ENCODE results near the gene SH3BP5.

The SH3BP5 gene

GRCh38 chr3:15297608-15298350 is 34.6 kb downstream of the SH3BP5 start:
- DNase-seq (ENCODE audit: low read depth) = peak; percentile 81

GRCh38 chr3:15295506-15295905 is 36.9 kb downstream of the SH3BP5 start:
- peak; percentile 73 for DNase-seq (ENCODE audit: low read depth)

DNA sequence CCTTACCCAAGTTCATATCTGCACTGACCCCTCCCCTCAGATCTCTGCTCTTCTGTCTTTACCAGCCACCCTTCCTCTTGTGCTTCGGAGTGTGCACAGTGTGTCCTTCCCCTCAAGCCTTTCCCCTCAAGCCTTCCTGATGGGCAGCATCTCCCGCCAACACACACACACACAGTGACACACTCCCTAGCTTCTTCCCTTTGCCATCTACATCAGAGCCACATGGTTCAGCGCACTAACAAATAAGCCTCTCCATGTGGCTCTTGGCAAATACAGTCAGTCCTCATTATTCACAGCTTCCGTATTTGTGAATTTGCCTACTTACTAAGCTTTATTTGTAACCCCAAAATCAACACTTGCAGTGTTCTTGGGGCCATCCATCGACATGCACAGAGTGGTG is 37.5 kb downstream of the SH3BP5 start:
- no peak for DNase-seq (ENCODE audit: low read depth)

GRCh38 chr3:15292765-15293522 is 39.4 kb downstream of the SH3BP5 start:
- DNase-seq (ENCODE audit: low read depth) = peak; percentile 56

GRCh38 chr3:15291589-15292541 is 40.5 kb downstream of the SH3BP5 start:
- peak; percentile 45 for DNase-seq (ENCODE audit: low read depth)

DNA sequence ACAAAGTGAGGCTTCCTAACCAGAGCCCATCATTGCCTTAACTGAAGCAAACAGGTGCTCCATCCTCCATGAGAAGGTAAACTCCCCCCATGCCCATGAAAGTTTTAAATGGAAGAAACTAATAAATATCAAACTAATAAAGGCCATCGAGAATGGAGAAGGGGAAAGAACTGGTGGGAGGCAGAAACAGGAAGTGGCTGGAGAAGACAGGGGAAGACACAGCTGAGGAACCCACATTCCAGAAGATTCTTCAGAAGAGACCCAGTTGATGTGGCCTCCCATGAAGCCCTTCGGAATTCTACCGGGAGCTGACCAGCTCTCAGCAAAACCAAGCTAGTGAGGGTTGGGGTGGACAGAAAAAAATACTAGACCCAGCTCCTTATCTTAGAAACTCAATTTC is 41.6 kb downstream of the SH3BP5 start:
- DNase-seq (ENCODE audit: low read depth) = no peak

- no peak for DNase-seq (ENCODE audit: low read depth)
Measured at GRCh38 chr3:15289661-15290060, 42.7 kb downstream of the SH3BP5 start.

- DNase-seq (ENCODE audit: low read depth) = no peak
Measured at GRCh38 chr3:15288331-15289035, 43.9 kb downstream of the SH3BP5 start.

DNA sequence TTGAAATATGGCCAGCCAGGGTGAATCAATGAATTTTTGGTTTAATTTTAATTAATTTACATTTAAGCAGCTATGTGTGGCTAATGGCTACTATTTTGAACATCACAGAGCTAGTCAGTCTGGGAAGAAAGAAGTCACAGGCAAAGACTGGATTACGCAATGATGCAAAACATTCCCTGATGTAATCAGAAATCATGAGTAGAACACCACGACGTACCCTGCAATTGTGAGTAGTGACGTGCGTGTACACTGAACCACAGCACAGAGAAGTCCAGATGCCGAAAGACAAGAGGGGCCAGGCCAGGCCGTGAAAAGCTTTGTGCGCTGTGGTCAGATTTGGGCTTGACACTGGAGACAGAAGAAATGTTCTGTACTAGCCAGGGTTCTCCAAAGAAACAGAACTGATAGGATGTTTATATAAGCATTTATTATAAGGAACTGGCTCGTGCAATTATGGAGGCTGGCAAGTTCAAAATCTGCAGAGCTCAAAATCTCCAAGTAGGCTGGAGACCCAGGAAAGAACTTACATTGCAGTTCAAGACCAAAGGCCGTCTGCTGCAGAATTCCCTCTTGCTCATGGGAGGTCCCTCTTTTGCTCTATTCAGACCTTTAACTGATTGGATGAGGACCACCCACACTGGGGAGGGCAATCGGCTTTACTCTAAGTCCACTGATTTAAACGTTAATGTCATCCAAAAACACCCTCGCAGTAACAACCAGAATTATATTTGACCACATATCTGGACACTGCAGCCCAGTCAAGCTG is 44.6 kb downstream of the SH3BP5 start:
- DNase-seq (ENCODE audit: low read depth) = peak; percentile 98

- no peak for DNase-seq (ENCODE audit: low read depth)
Measured at GRCh38 chr3:15286022-15286421, 46.4 kb downstream of the SH3BP5 start.

- DNase-seq (ENCODE audit: low read depth) = no peak
Measured at GRCh38 chr3:15284121-15284889, 48.1 kb downstream of the SH3BP5 start.

- DNase-seq (ENCODE audit: low read depth) = no peak
Measured at GRCh38 chr3:15283702-15284101, 48.7 kb downstream of the SH3BP5 start.

DNA sequence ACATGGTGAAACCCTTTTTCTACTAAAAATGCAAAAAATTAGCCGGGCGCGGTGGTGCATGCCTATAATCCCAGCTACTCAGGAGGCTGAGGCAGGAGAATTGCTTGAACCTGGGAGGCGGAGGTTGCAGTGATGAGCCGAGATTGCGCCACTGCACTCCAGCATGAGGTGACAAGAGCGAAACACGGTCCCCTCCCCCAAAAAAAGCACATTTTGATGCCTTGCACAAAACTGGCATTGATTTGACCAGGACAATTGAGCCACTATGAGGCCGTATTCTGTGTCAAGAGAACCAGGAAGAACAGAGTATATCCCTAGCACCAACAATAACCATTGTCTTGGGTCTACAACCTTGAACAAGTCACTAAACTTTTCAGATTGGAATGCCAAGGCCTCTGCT is 50.6 kb downstream of the SH3BP5 start:
- DNase-seq (ENCODE audit: low read depth) = no peak

DNA sequence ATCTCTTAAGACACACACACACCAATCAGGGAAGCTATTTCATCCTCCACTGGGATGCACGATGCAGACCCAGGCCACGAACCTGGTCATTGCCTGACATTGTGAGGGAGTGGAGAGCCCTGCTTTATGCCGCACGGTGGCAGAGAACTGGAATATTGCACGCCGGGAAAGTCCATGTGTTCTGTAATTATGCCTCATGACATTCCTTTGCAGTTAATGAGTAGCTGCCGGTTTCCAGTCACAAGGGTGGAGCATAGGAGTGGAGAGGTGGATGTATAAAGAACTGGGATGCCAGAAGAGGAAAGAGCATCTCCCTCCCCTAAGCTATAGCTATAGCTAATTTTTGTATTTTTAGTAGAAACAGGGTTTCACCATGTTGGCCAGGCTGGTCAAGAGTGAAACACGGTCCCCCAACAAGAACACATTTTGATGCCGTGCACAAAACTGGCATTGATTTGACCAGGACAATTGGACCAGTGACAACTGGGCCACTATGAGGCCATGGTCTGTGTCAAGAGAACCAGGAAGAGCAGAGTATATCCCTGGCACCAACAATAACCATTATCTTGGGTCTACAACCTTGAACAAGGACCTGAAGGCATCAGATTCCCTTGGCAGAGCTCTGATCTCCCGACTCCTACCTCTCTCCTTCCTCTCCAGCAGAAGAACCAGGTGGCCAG is 51.4 kb downstream of the SH3BP5 start:
- no peak for DNase-seq (ENCODE audit: low read depth)

DNA sequence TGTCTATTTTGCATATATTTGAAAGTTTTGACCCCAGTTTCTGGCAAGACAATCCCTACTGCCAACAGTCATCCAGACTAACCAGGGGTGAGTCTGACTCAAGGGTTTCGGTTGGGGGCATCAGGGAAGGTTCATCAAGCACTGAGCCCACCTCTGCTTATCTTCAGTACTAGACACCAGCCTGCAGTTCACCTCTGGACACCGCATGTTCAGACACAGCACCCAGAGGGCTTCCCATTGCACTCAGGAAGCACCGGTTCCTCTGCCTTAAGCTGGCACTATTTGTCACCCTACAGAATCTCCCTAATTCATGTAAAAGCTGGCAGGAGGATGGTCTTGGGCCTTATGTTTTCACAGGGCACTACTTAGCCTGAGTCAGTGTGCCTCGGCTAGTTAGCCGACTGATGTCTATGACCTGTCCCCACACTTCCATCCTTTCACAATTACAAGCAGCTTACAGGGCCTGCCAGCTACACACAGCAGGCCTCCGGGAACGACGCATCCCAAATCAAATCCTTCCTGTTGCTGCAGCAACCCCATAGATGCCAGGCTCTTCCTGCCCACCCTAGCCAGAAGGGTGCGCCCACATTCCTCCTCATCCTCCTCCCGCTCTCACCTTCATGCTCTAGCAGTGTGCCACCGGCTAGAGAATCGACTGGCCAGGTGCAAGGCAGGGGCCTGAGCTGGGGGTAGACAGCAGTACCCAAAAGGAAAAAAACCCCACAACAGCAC is 52.5 kb downstream of the SH3BP5 start:
- no peak for DNase-seq (ENCODE audit: low read depth)

DNA sequence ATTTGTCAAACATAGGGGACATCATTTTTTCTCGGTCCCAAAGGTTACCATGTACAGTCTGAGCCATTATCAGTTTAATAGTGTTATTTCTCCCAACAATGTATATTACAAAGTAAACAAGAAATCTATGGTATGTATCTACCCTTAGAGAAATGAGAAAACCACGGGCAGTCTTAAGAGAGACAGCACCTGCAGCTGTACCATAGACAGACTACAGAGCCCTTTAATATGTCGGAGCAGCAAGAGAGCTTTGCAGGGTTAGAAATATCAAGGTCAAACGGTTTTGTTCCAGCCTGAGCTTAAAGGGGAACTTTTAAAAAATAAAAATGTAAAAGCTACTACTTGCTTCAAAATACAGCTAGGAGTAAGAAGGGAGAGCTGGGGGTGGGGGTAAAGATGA is 53.2 kb downstream of the SH3BP5 start:
- no peak for DNase-seq (ENCODE audit: low read depth)

DNA sequence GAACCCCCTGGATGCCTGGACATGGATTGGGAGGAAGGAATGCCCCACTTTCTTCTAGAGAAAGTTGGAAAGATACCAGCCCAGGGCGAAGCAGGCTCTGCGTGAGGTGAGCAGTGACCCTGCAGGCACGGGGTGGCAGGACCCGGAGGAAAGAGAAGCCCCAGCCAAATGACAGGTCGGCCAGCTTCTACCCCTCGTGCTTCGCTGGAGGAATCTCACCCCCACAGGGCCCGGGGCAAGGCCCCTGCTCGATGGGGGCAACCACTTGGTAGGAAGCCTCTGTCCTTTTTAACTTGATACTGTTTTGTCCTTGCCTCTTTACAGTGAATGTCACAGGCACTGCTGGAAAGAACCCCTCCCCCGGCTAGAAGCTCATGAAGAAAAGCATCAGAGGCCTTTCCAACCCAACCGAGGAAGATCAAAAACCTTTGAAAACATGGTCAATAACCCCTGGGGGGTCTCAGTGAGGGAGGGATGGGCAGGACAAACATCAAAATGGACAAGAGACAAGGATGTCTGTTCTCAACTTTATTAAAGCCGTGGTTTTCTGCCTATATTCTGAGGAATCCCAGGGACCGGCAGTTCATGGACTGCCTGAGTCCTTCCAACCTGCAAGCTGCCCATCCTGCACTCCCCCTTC is 54.4 kb downstream of the SH3BP5 start:
- no peak for DNase-seq (ENCODE audit: low read depth)

DNA sequence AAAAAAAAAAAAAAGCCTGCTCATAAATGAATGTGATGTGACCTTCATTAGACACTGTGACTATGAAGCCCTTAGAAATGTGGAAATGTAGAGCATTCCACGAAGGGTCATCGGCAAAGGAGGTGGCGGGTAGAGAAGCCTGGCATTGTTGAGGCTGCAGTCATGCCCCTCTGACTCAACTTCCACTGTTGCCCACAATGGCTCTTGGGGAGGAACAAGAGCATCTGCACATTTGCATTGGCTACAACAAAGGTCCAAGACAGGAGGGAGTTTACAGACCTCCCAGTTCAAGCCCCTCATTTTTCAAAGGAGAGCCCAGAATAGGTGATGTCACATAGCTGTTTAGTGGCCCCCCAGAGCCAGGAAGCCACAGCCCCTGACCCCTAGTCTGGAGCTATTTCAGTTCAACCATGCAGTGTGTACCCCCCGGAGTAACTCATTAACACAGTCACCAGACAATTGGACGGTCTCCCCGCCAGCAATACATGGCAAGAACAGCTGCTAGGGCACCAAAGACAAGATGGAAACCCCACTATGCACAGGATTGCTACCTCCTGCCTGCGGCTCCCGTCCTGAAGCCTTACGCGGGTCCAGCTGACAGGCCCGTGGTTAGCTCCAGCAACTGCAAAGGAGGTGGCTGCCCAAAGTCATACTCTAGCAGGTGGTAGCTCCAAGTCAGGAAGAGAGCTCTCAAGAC is 56.2 kb downstream of the SH3BP5 start:
- no peak for DNase-seq (ENCODE audit: low read depth)
